ENCODE measurements around the gene EPB41L5. TPM values are rescaled to one million over a fixed set of nuclear protein-coding genes. Genes with fewer than 3 reads are reported as not detected.
"Not testable (repeated sequence)": the region's sequence is repeated elsewhere in the genome, so short reads cannot be mapped to it uniquely, and the experiment has no call there.

Gene EPB41L5
- total RNA-seq, 1 experiment from 2014 or later: 25.4 TPM

DNA sequence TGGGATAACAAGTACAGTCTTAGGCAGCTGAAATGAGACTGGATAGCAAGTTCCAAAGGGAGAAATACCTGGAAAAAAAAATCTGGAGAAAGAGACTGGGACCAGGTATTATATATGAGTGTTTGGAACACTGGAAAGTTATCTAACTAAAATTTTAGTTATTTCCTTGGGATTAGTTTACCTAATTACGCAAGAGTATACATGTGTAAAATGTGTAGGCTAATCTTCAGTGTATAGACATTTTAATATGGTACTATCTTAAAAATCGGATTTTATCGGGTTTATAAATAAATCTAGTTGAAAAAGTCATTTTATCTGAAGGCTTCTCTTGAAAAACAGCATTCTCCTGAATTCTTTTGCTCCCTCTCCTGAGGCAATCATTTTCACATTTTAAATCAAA is 3.9 kb downstream of the EPB41L5 start:
- no peak for DNase-seq
- H3K36me3 ChIP-seq (replicated peaks; ENCODE audit: control insufficient read depth, insufficient read depth, low read length): no peaks in the 10 kb centered on the region
- no peaks in the 10 kb centered on the region for H3K27me3 ChIP-seq (ENCODE audit: control insufficient read depth, insufficient read depth, low read length)
- H3K4me3 ChIP-seq (ENCODE audit: insufficient read depth, low read depth, low read length): no peak overlapping the region

DNA sequence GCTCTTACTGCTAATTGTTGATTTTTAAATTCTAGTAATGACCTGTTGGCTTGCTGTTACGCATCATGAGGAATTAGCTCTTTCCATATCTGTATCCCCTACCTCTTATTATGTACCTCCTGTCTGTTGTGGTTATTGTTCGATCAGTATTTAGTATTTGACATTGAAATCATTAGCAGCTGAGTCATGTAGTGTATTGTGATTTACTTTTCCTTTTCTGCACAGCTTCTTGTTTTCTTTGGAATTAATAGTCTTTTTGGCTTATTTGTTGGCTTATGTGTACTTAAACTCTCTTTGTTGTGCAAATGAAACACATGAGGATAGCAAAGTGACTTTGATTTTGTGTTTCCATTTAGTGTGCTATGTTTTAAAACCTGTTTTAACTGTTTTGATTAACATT is 4.3 kb downstream of the EPB41L5 start:
- no peak for DNase-seq
- no peak overlapping the region for H3K4me3 ChIP-seq (ENCODE audit: insufficient read depth, low read depth, low read length)
- H3K27me3 ChIP-seq (ENCODE audit: control insufficient read depth, insufficient read depth, low read length): no peaks in the 10 kb centered on the region
- no peaks in the 10 kb centered on the region for H3K36me3 ChIP-seq (replicated peaks; ENCODE audit: control insufficient read depth, insufficient read depth, low read length)

DNA sequence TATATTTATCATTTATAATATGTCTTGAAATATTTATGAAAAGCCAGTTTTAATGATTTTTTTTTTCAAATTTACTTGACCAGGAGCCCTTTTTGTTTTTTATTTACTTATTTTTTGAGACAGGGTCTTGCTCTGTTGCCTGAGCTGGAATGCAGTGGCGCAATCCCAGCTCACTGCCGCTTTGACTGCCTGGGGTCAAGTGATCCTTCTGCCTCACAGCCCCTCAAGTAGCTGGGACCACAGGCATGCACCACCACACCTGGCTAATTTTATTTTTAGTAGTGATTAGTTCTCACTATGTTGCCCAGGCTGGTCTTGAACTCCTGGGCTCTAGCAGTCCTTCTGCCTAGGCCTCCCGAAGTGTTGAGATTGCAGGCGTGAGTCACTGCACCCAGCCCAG is 5.7 kb downstream of the EPB41L5 start:
- no peak for DNase-seq
- Histone ChIP-seq H3K36me3 (replicated peaks; ENCODE audit: control insufficient read depth, insufficient read depth, low read length) (no peaks in the 10 kb centered on the region), H3K27me3 (ENCODE audit: control insufficient read depth, insufficient read depth, low read length) (no peaks in the 10 kb centered on the region), H3K4me3 (ENCODE audit: insufficient read depth, low read depth, low read length) (no peak overlapping the region)

DNA sequence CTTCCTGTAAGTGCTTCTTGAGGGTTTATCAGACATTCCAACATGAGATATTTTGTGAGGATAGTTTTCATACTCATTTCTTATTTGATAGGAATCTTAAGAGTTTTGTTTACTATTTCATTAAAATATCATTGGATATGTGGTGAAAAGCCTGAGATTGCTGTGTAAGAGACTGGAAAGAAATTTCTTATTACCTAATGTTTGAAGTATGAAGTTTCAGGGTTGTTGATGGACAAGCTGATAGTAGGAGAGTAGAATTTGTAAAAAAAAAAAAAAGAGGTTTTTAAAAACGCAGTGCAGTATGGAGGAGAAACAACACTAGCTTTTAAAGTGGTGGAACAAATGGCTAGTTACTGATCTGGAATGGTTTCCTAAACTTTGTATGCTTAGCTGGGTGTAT is 7.7 kb downstream of the EPB41L5 start:
- no peak for DNase-seq
- H3K36me3 ChIP-seq (replicated peaks; ENCODE audit: control insufficient read depth, insufficient read depth, low read length): no peaks in the 10 kb centered on the region

DNA sequence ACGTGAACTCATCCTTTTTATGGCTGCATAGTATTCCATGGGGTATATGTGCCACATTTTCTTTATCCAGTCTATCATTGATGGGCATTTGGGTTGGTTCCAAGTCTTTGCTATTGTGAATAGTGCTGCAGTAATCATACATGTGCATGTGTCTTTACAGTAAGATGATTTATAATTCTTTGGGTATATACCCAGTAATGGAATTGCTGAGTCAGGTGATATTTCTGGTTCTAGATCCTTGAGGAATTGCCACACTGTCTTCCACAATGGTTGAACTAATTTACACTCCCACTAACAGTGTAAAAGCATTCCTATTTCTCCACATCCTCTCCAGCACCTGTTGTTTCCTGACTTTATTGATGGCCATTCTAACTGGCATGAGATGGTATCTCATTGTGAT is 9.6 kb downstream of the EPB41L5 start:
- H3K27me3 ChIP-seq (ENCODE audit: control insufficient read depth, insufficient read depth, low read length); H3K36me3 ChIP-seq (replicated peaks; ENCODE audit: control insufficient read depth, insufficient read depth, low read length); H3K4me3 ChIP-seq (ENCODE audit: insufficient read depth, low read depth, low read length); DNase-seq: not testable (repeated sequence)

More for the DNA sequence above, 7.7 kb downstream of the EPB41L5 start:
- no peaks in the 10 kb centered on the region for H3K27me3 ChIP-seq (ENCODE audit: control insufficient read depth, insufficient read depth, low read length)
- H3K4me3 ChIP-seq (ENCODE audit: insufficient read depth, low read depth, low read length): no peak overlapping the region

DNA sequence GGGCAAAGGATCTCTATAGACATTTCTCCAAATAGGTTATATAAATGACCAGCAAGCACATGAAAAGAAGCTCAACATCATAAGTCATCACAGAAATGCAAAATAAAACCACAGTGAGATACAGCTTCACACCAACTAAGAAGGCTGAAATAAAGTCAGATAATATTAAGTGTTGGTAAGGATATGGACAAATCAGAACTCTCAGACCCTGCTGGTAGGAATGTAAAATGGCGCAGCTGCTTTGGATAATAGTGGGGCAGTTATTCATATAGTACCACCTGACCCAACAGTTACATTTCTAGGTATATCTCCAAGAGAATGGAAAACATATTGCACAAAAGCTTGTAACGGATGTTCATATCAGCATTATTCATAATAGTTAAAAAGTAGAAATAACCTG is 14.0 kb downstream of the EPB41L5 start:
- DNase-seq: no peak
- Histone ChIP-seq H3K27me3 (ENCODE audit: control insufficient read depth, insufficient read depth, low read length) (no peaks in the 10 kb centered on the region), H3K36me3 (replicated peaks; ENCODE audit: control insufficient read depth, insufficient read depth, low read length) (no peaks in the 10 kb centered on the region)

DNA sequence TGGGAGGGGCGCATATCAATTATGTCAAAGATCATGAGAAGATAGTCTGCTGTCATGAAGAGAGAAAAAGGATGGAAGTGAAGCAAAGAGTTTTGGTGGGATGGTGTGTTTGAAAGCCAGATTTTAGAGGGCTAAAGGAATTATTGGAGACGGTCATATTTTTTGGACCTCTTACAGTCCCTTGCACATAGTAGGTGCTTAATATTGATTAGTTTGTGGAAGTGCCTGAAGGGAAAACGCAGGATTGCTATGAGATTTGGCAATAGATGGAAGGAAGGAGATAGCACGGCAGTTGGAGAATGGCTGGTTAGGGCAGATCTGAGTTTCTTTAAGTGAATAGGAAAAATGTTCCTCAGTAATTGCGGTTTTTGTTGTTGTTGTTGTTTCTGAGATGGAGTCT is 15.9 kb downstream of the EPB41L5 start:
- Histone ChIP-seq H3K36me3 (replicated peaks; ENCODE audit: control insufficient read depth, insufficient read depth, low read length) (no peaks in the 10 kb centered on the region), H3K4me3 (ENCODE audit: insufficient read depth, low read depth, low read length) (no peak overlapping the region), H3K27me3 (ENCODE audit: control insufficient read depth, insufficient read depth, low read length) (no peaks in the 10 kb centered on the region)
- no peak for DNase-seq

More for the DNA sequence above, 14.0 kb downstream of the EPB41L5 start:
- no peak overlapping the region for H3K4me3 ChIP-seq (ENCODE audit: insufficient read depth, low read depth, low read length)

DNA sequence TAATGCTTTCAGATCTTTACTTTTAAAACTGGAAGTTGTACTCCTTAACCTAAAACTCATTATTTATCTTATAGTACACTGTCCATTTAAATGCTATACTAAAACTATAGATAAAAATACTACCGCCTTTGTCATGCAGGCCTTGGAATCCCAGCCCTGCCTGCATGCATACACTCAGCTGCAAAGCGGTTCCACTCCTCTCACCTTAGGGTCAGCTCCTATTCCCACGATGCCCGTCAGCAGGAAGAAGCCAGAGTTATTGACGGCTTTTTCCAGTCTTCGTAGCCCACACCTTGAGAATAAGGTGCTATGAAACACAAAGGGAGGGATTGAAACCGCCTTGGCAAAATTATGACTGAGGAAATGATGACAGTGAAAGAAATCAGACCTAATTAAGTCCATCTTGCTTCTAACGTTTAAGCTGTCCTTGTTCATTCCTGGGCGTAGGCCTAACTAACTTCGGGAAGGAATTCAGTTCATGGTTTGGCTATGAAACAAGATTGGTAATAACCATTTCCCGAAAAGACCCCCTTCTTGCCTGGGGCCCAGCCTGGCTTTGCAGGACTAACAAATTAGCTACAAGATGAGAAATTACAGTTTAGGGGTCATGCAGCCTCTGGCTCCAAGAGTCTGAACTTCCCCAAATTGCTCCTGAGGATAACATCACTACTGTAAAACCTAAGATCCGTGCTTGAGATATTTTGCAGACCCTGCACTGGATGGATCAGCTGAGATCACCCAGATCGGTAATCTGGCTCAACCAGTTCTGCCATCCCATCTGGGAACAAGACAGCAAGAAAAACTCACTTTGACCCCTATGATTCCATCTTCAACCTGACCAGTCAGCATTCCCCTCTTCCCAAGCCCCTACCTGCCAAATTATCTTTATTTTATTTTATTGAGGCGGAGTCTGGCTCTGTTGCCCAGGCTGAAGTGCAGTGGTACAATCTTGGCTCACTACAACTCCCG is 17.1 kb downstream of the EPB41L5 start:
- DNase-seq: peak; percentile 41
- Histone ChIP-seq H3K36me3 (replicated peaks; ENCODE audit: control insufficient read depth, insufficient read depth, low read length) (no peaks in the 10 kb centered on the region), H3K27me3 (ENCODE audit: control insufficient read depth, insufficient read depth, low read length) (no peaks in the 10 kb centered on the region)

DNA sequence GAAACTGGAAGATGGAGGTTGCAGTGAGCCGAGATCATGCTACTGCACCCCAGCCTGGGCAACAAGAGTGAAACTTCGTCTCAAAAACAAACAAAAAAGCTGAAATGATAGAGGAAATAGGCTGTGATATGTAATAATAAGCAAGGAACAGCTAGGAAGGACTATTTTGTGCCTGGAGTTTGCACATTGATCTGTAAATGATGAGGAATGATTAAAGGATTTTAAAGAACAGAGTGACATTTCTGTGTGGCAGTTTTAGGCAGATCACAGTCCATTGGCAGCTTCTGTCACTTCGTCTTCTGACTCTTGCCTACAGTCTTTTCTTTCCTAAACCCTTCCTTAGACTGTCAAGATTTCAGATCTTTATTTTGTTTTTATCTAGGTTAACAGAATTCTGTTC is 19.4 kb downstream of the EPB41L5 start:
- no peak overlapping the region for H3K4me3 ChIP-seq (ENCODE audit: insufficient read depth, low read depth, low read length)
- H3K36me3 ChIP-seq (replicated peaks; ENCODE audit: control insufficient read depth, insufficient read depth, low read length): no peaks in the 10 kb centered on the region
- no peaks in the 10 kb centered on the region for H3K27me3 ChIP-seq (ENCODE audit: control insufficient read depth, insufficient read depth, low read length)
- DNase-seq: no peak

More for the DNA sequence above, 17.1 kb downstream of the EPB41L5 start:
- no peak overlapping the region for H3K4me3 ChIP-seq (ENCODE audit: insufficient read depth, low read depth, low read length)

DNA sequence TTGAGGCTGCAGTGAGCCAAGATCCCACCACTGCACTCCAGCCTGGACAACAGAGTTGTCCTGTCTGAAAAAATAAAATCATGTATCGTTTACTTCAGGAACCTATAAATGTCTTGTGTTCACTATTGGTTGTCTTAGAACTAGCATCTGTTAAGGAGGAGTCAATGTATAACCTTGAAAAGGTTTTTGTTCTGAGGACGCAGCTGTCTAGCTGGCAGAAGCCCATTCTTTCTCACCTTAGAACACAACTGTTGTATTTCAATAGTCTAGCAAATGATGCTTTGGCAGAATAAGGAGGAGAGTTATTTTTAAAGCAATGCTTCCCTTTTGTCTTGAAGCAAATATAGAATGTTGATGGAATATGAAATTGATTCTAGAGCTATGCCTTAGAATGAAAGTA is 21.1 kb downstream of the EPB41L5 start:
- Histone ChIP-seq H3K4me3 (ENCODE audit: insufficient read depth, low read depth, low read length) (no peak overlapping the region), H3K36me3 (replicated peaks; ENCODE audit: control insufficient read depth, insufficient read depth, low read length) (no peaks in the 10 kb centered on the region), H3K27me3 (ENCODE audit: control insufficient read depth, insufficient read depth, low read length) (no peaks in the 10 kb centered on the region)
- DNase-seq: no peak

DNA sequence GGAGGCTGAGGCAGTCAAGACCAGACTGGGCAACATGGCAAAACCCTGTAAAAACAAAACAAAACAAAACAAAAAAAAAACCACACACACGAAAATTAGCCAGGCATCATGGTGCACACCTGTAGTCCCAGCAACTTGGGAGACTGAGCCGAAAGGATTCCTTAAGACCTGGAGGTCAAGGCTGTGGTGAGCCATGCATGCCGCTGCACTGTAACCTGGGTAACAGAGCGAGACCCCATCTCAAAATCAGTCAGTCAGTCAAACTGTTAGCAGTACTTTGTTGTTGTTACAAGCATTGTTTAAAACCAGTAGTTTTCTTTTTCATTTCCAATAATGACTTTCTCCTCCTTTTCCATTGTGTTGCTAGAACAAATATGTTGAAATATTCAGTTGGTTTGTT is 21.7 kb downstream of the EPB41L5 start:
- H3K36me3 ChIP-seq (replicated peaks; ENCODE audit: control insufficient read depth, insufficient read depth, low read length): no peaks in the 10 kb centered on the region
- H3K27me3 ChIP-seq (ENCODE audit: control insufficient read depth, insufficient read depth, low read length): no peaks in the 10 kb centered on the region
- H3K4me3 ChIP-seq (ENCODE audit: insufficient read depth, low read depth, low read length): no peak overlapping the region
- no peak for DNase-seq

DNA sequence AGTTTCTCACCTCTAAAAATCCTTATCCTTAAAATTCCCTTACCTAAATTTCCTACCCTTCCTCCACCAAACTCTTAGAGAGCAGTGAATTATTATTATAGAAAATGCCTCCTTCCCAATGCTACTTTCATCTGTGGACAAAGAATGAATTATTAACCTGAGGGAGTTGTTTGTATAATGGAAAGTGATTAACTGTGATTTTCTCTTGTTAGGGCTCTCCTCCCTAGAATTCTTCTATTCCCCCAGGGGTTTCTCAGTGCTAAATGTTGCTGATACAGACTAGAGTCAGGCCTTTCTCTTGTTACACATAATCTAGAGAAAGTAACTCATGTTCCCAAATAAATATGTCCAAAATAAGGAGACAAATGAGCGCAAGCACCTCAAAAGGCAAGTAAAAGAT is 23.3 kb downstream of the EPB41L5 start:
- H3K4me3 ChIP-seq (ENCODE audit: insufficient read depth, low read depth, low read length): no peak overlapping the region
- DNase-seq: no peak
- H3K36me3 ChIP-seq (replicated peaks; ENCODE audit: control insufficient read depth, insufficient read depth, low read length): no peaks in the 10 kb centered on the region
- H3K27me3 ChIP-seq (ENCODE audit: control insufficient read depth, insufficient read depth, low read length): no peaks in the 10 kb centered on the region

DNA sequence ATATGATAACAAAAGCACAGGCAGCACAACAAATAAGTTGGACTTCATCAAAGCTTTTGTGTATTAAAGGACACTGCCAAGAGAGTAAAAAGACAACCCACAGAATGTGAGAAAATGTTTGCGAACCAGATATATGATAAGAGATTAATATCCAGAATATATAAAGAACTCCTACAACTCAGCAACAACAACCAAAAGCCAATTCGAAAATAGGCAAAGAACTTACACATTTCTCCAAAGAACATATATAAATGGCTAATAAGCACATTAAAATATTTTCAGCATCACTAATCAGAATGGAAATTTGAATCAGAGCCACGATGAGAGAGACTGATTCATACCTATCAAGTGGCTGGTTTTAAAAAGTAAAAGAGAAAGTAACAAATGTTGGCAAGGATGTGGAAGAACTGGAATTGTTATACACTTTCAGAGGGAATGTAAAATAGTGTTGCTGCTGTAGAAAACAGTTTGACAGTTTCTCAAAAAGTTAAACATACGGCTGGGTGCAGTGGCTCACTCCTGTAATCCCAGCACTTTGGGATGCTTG is 25.2 kb downstream of the EPB41L5 start:
- Histone ChIP-seq H3K27me3 (ENCODE audit: control insufficient read depth, insufficient read depth, low read length) (no peaks in the 10 kb centered on the region), H3K4me3 (ENCODE audit: insufficient read depth, low read depth, low read length) (no peak overlapping the region), H3K36me3 (replicated peaks; ENCODE audit: control insufficient read depth, insufficient read depth, low read length) (no peaks in the 10 kb centered on the region)
- no peak for DNase-seq

DNA sequence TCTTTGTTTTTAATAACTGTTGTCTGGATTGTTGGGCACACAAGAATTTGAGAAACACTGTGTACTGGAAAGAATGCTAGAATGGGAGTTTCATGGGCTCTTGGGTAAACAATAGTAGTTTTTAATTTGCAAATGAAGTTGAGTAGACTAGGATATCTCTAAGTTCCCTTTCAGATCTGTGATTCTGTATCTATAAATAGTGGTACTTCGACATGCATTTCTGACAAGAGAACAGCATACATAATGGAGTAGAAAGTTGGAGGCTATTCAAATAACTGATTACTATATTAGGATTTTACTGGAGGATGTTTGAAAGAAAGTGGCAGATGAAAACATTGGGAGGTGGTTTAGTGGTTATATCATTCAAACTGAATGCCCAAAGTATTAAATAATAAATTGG is 29.5 kb downstream of the EPB41L5 start:
- Histone ChIP-seq H3K4me3 (ENCODE audit: insufficient read depth, low read depth, low read length) (no peak overlapping the region), H3K36me3 (replicated peaks; ENCODE audit: control insufficient read depth, insufficient read depth, low read length) (no peaks in the 10 kb centered on the region; the same call in 1 of the 2 replicates), H3K27me3 (ENCODE audit: control insufficient read depth, insufficient read depth, low read length) (no peaks in the 10 kb centered on the region)
- no peak for DNase-seq

DNA sequence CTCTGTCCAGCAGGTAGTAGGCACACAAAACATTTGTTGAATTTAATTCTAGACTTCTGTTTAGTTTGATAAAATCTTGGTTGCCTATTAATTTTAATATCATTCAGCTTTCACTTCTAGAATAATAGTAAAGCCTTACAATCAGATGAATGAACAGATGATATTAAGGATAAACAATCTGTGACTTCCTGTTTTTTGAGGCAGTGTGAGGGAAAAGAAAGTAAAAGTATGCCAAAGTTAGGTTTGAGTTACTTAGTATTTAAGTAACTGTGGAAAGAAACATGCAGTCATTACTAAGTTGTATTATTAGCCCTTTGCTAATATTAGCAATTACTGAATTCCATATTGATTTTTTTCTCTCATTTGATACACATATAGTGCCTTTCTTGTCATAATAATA is 31.5 kb downstream of the EPB41L5 start:
- Histone ChIP-seq H3K27me3 (ENCODE audit: control insufficient read depth, insufficient read depth, low read length) (no peaks in the 10 kb centered on the region), H3K36me3 (replicated peaks; ENCODE audit: control insufficient read depth, insufficient read depth, low read length) (no peaks in the 10 kb centered on the region; the same call in 1 of the 2 replicates), H3K4me3 (ENCODE audit: insufficient read depth, low read depth, low read length) (no peak overlapping the region)
- DNase-seq: no peak
